ENCODE measurements around the gene CD1B.
A peak's percentile ranks its signal among the peaks of the same experiment; 100 is the strongest.

CD1B gene

DNA sequence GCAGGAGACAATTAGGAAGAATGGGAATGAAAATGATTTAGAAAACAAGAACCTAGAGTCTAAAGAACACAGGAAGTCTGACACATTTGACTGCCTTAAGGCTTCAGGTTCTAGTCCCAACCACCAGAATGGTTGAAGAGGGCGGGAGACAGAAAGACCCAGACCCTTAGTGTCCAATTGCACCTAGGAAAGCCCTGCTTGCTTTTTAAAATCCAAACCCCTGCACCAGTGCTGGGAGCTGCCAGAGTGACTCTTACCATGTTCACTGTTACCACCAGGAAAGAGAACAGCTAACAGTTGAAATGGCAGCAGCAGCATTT, 265 bp downstream of the CD1B start:
- TF ChIP-seq, protein P1, sequence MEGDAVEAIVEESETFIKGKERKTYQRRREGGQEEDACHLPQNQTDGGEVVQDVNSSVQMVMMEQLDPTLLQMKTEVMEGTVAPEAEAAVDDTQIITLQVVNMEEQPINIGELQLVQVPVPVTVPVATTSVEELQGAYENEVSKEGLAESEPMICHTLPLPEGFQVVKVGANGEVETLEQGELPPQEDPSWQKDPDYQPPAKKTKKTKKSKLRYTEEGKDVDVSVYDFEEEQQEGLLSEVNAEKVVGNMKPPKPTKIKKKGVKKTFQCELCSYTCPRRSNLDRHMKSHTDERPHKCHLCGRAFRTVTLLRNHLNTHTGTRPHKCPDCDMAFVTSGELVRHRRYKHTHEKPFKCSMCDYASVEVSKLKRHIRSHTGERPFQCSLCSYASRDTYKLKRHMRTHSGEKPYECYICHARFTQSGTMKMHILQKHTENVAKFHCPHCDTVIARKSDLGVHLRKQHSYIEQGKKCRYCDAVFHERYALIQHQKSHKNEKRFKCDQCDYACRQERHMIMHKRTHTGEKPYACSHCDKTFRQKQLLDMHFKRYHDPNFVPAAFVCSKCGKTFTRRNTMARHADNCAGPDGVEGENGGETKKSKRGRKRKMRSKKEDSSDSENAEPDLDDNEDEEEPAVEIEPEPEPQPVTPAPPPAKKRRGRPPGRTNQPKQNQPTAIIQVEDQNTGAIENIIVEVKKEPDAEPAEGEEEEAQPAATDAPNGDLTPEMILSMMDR (IDR thresholded peaks at IDR 0.05; ENCODE audit: low read depth, low read length) = no peak
- DNase-seq = no peak
- no peak overlapping the region for H3K4me3 ChIP-seq (ENCODE audit: low read depth, low read length)

DNA sequence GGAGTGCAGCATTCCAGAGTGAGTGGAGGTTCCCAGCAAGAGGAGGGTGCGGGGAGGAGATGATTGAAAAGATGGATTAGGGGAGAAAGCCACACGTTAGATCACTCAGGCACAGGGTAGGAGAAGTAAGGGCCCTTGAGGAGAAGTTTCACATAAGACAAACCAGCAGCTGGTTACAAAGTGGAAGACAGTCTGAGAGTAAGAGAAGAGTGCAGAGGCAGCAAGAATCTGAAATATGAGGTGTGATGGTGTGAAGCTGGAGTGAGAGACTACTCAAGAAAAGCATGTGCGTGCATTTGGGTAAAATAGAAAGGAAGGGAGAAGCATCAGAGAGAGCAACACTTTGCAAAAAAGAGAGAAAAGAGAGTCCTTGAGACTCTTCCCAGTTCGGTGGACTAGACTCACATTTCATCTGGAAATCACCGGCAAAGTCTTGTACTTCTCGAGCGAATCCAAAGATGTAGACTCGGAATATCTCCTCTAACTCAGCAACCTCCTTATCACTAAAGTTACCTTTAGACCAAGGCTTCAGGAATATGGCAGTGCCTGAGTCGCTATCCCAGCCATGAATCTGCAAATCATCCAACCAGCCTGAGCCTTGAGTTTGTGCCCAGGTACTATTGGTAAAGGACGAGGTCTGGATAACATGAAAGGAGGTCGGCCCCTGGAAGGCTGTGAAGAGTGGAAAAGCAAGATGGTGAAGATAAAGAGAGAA, 783 bp downstream of the CD1B start:
- no peaks in the 10 kb centered on the region for H3K36me3 ChIP-seq

More for the DNA sequence above, 265 bp downstream of the CD1B start:
- Histone ChIP-seq H3K36me3 (no peaks in the 10 kb centered on the region), H3K27me3 (ENCODE audit: insufficient read depth, low read depth, severe bottlenecking) (peaks cover 100% of the 10 kb centered on the region), H3K9me3 (ENCODE audit: severe bottlenecking) (no peaks in the 10 kb centered on the region), H3K27ac (no peak overlapping the region)

DNA sequence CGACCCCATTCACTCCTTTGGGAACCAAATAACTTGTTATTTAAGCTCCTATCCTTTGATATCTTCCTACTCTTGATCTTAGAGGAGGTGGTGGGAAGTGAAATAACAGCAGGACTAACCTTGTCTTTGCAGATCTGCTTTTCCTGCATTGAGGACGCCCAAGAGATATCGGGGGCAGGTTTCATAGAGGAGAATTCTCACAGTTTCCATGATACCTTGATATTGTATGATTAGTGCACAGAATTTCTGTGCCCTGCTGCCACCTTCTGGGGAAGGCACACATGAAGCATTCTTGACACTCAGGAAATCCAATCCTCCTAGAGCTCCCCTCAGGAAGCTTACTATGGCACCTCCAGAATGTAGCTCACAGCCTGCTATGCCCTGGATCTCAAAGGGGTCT, 1.6 kb downstream of the CD1B start:
- Histone ChIP-seq H3K9me3 (ENCODE audit: severe bottlenecking) (no peaks in the 10 kb centered on the region), H3K27ac (no peak overlapping the region), H3K4me3 (ENCODE audit: low read depth, low read length) (no peak overlapping the region), H3K27me3 (ENCODE audit: insufficient read depth, low read depth, severe bottlenecking) (peaks cover 100% of the 10 kb centered on the region), H3K36me3 (no peaks in the 10 kb centered on the region)
- DNase-seq = no peak
- TF ChIP-seq, protein P1 (IDR thresholded peaks at IDR 0.05; ENCODE audit: low read depth, low read length) = peak; percentile 31; the same call in 1 of the 2 replicates

More for the DNA sequence above, 783 bp downstream of the CD1B start:
- H3K27me3 ChIP-seq (ENCODE audit: insufficient read depth, low read depth, severe bottlenecking) = peaks cover 100% of the 10 kb centered on the region
- DNase-seq = no peak
- TF ChIP-seq, protein P1 (IDR thresholded peaks at IDR 0.05; ENCODE audit: low read depth, low read length) = no peak
- H3K4me3 ChIP-seq (ENCODE audit: low read depth, low read length) = no peak overlapping the region
- H3K9me3 ChIP-seq (ENCODE audit: severe bottlenecking) = no peaks in the 10 kb centered on the region
- H3K27ac ChIP-seq = no peak overlapping the region

DNA sequence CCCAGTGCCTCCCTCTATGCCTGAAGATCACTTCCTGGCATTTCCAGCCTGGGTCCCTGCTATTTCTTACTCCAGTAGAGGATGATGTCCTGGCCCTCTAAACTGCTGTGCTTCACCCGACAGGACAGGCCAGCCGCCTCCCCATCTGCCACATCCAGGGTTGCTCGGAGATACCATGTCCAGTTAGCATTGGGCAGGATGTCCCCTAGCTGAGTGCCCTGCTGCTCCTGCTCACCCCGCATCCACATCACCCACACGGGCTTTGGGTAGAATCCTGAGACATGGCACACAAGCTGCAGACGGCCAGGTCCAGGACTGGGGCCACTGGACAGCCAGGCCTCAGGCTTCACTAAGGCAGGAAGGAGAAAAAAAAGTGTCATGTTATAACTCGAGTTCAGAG, 2.0 kb downstream of the CD1B start:
- H3K27ac ChIP-seq = no peak overlapping the region
- DNase-seq = no peak
- H3K4me3 ChIP-seq (ENCODE audit: low read depth, low read length) = no peak overlapping the region
- TF ChIP-seq, protein P1 (IDR thresholded peaks at IDR 0.05; ENCODE audit: low read depth, low read length) = no peak
- no peaks in the 10 kb centered on the region for H3K9me3 ChIP-seq (ENCODE audit: severe bottlenecking)
- H3K36me3 ChIP-seq = no peaks in the 10 kb centered on the region
- H3K27me3 ChIP-seq (ENCODE audit: insufficient read depth, low read depth, severe bottlenecking) = peaks cover 100% of the 10 kb centered on the region

DNA sequence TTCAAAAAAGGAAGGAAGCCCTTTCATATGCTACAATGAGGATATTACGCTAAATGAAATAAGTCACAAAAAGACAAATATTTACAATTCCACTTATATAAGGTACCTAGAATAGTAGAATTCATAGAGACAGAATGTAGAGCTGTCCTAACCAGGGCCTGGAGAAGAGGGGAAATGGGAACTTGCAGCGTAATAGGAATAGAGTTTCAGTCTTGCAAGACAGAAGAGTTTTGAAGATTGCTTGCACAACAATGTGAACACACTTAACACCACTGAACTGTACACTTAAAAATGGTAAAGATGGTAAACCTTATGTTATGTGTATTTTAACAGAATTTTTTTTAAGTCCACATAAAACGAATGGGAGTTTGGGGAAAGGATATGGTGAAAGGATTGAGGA, 2.9 kb downstream of the CD1B start:
- no peak for DNase-seq
- H3K9me3 ChIP-seq (ENCODE audit: severe bottlenecking) = no peaks in the 10 kb centered on the region
- no peaks in the 10 kb centered on the region for H3K36me3 ChIP-seq
- H3K4me3 ChIP-seq (ENCODE audit: low read depth, low read length) = no peak overlapping the region
- H3K27me3 ChIP-seq (ENCODE audit: insufficient read depth, low read depth, severe bottlenecking) = peaks cover 100% of the 10 kb centered on the region
- H3K27ac ChIP-seq = no peak overlapping the region
- TF ChIP-seq, protein P1 (IDR thresholded peaks at IDR 0.05; ENCODE audit: low read depth, low read length) = no peak

DNA sequence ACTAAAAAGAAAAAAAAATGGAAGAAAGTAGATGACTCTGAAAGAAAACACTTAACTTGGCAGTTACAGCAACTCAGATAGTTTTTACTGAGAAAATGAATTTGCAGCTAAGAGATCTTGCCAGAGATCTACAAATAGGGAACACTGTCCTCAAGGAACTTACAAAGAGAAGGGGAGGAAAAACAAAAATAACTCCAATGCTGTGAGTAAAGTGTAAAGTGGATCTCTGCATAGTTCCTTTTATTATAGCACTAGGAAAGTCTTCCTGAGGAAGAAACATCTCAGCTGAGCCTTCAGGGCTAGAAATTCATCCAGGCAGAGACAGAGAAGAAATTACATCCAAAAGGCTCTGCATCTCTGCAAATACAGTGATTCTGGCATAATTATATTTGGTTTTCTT, 3.9 kb downstream of the CD1B start:
- DNase-seq = no peak
- TF ChIP-seq, protein P1 (IDR thresholded peaks at IDR 0.05; ENCODE audit: low read depth, low read length) = no peak
- Histone ChIP-seq H3K27me3 (ENCODE audit: insufficient read depth, low read depth, severe bottlenecking) (peaks cover 100% of the 10 kb centered on the region), H3K36me3 (no peaks in the 10 kb centered on the region), H3K27ac (no peak overlapping the region), H3K9me3 (ENCODE audit: severe bottlenecking) (no peaks in the 10 kb centered on the region), H3K4me3 (ENCODE audit: low read depth, low read length) (no peak overlapping the region)

Measured in WERI-Rb-1 (cell line).